ENCODE results near the gene SMARCD3. TPM values are rescaled to one million over a fixed set of nuclear protein-coding genes. Genes with fewer than 3 reads are reported as not detected.

The SMARCD3 gene
- total and polyA plus RNA-seq, 2 experiments from 2014 or later = 3.3 to 4.0 TPM

- no peak for TF ChIP-seq REST (IDR thresholded peaks at IDR 0.05; ENCODE audit: unreplicated experiment)
Measured at GRCh38 chr7:151255390-151255789, 6.9 kb upstream of the SMARCD3 start (continued).

GRCh38 chr7:151254851-151255250, 6.4 kb upstream of the SMARCD3 start:
- ATAC-seq = no peak
- Histone ChIP-seq H3K9me2 (ENCODE audit: insufficient read depth) (no peaks in the 10 kb centered on the region), H3K79me2 (replicated peaks; ENCODE audit: insufficient read depth) (no peaks in the 10 kb centered on the region), H2AFZ (no peak overlapping the region), H3K36me3 (ENCODE audit: insufficient read depth) (no peaks in the 10 kb centered on the region), H4K20me1 (replicated peaks; ENCODE audit: insufficient read depth) (no peaks in the 10 kb centered on the region), H3K27ac (ENCODE audit: low read depth) (no peak overlapping the region), H3F3A (replicated peaks; ENCODE audit: low read depth) (peaks cover 5% of the 10 kb centered on the region), H3K4me3 (no peak overlapping the region), H3K4me2 (no peak overlapping the region), H3K4me1 (ENCODE audit: insufficient read depth) (peaks cover 22% of the 10 kb centered on the region), H3K27me3 (ENCODE audit: insufficient read depth) (peaks cover 39% of the 10 kb centered on the region)
- H3K36me3 Mint-ChIP-seq (ENCODE audit: low read depth) = no peaks in the 10 kb centered on the region; the same call in 2 of the 3 replicates
- H3K4me1 Mint-ChIP-seq = peaks cover 42% of the 10 kb centered on the region
- DNase-seq (ENCODE audit: low spot score) = no peak
- TF ChIP-seq NANOG (IDR thresholded peaks at IDR 0.05; ENCODE audit: borderline replicate concordance) = no peak
- TF ChIP-seq JUNB (IDR thresholded peaks at IDR 0.05; ENCODE audit: unreplicated experiment) = no peak
- no peak for TF ChIP-seq ZNF462 (CRISPR knock-in tag; IDR thresholded peaks at IDR 0.05)
- TF ChIP-seq ZNF331 (CRISPR knock-in tag; IDR thresholded peaks at IDR 0.05; ENCODE audit: low read depth) = no peak
- TF ChIP-seq EZH2 (IDR thresholded peaks at IDR 0.05; ENCODE audit: low read depth, unreplicated experiment) = no peak
- no peak for TF ChIP-seq ZNF114 (CRISPR knock-in tag; IDR thresholded peaks at IDR 0.05)
- TF ChIP-seq EZH2phosphoT487 (IDR thresholded peaks at IDR 0.05; ENCODE audit: unreplicated experiment) = no peak
- TF ChIP-seq, protein P1, sequence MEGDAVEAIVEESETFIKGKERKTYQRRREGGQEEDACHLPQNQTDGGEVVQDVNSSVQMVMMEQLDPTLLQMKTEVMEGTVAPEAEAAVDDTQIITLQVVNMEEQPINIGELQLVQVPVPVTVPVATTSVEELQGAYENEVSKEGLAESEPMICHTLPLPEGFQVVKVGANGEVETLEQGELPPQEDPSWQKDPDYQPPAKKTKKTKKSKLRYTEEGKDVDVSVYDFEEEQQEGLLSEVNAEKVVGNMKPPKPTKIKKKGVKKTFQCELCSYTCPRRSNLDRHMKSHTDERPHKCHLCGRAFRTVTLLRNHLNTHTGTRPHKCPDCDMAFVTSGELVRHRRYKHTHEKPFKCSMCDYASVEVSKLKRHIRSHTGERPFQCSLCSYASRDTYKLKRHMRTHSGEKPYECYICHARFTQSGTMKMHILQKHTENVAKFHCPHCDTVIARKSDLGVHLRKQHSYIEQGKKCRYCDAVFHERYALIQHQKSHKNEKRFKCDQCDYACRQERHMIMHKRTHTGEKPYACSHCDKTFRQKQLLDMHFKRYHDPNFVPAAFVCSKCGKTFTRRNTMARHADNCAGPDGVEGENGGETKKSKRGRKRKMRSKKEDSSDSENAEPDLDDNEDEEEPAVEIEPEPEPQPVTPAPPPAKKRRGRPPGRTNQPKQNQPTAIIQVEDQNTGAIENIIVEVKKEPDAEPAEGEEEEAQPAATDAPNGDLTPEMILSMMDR (conservative IDR thresholded peaks at IDR 0.05; ENCODE audit: low read depth in 2 of 2) = no peak
- no peak for TF ChIP-seq STAT1 (IDR thresholded peaks at IDR 0.05; ENCODE audit: unreplicated experiment)
- TF ChIP-seq POLR2AphosphoS5 (IDR thresholded peaks at IDR 0.05; ENCODE audit: low read depth) = no peak
- no peak overlapping the region for H3K27ac Mint-ChIP-seq
- no peaks in the 10 kb centered on the region for H3K9me3 Mint-ChIP-seq
- no peak overlapping the region for H3K4me3 Mint-ChIP-seq
- H3K27me3 Mint-ChIP-seq (ENCODE audit: insufficient read depth, low read depth, poor library complexity) = peaks cover 57% of the 10 kb centered on the region

Measured in GM23338 (cell line).